Activated T-helper 2 cell treated with anti-CD3 and anti-CD28 coated beads, Interferon-gamma antibody, Interleukin-2, Interleukin-4, amounts not matched to agents 10 μg/mL and 5 μg/mL and 100 μg/mL, durations not matched to agents 14 hours and 24 hours and 36 hours (primary cell): ENCODE data around the gene CDH13. TPM values are rescaled to one million over a fixed set of nuclear protein-coding genes. Genes with fewer than 3 reads are reported as not detected.

Source experiments
- DNase-seq: peaks from one replicate; pipeline ENCODE4 v3.0.0; 2021; ENCODE audit warnings: low spot score
- H3K27ac Mint-ChIP-seq: one replicate; pipeline ENCODE4 v1.8.0; 2021; ENCODE audit warnings: mixed read lengths
- H3K27me3 Mint-ChIP-seq: one replicate; pipeline ENCODE4 v1.8.0; 2021; ENCODE audit warnings: low read depth, mixed read lengths
- H3K36me3 Mint-ChIP-seq: one replicate; pipeline ENCODE4 v1.8.0; 2021; ENCODE audit warnings: low read depth, mixed read lengths
- H3K4me1 Mint-ChIP-seq: one replicate; pipeline ENCODE4 v1.8.0; 2021; ENCODE audit warnings: low read depth, mixed read lengths
- H3K4me3 Mint-ChIP-seq: one replicate; pipeline ENCODE4 v1.8.0; 2021; ENCODE audit warnings: low read depth, mild to moderate bottlenecking, moderate library complexity, mixed read lengths
- H3K9me3 Mint-ChIP-seq: one replicate; pipeline ENCODE4 v1.8.0; 2021; ENCODE audit warnings: mixed read lengths
- intact Hi-C: fragments of 100-400 bp; cut with micrococcal nuclease; formaldehyde crosslinking; loops from one replicate; pipeline ENCODE4 v1.15.1; 2023
- total RNA-seq: library from RNA; stranded (reverse); gene quantifications from 2 replicates; pipeline ENCODE4 v1.2.3, GENCODE V29; 2022

Gene CDH13
- total RNA-seq, 1 donor from 2014 or later, result not detected

DNA sequence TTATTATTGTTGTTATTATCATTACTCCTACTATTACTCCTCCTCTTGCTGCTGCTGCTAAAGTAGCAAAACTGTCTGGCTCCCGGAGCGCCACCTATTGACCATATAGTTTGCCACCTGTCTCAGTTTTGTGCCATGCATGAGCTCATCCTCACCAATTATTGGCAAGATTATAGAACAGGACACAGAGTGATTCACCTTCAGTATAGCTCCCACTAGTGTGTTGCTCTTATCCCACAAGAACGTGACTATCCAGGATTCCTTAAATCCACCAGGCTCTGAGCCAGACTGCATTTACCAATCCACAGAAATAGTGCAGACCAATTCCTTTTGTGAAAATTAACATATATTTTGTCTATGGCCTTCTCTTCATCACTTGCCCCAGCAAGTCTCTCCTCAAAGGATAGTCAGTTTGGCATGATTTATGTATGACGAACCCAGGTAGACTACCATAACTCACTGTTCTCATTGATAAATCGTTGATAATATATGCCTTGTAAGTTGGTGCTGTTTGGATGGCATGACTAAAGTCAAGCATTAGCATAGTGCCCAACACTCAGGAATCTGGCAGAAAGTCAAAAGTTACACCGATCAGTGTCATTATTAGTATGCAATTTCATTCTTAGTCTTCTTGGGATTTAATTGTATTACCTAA, 775.5 kb downstream of the CDH13 start:
- no peaks in the 10 kb centered on the region for H3K36me3 Mint-ChIP-seq
- no peak overlapping the region for H3K27ac Mint-ChIP-seq
- H3K4me1 Mint-ChIP-seq, result no peaks in the 10 kb centered on the region
- intact Hi-C loops, result no loop called here
- H3K9me3 Mint-ChIP-seq, result peaks cover 7% of the 10 kb centered on the region
- H3K4me3 Mint-ChIP-seq, result no peak overlapping the region
- DNase-seq, result no peak
- H3K27me3 Mint-ChIP-seq, result no peaks in the 10 kb centered on the region

DNA sequence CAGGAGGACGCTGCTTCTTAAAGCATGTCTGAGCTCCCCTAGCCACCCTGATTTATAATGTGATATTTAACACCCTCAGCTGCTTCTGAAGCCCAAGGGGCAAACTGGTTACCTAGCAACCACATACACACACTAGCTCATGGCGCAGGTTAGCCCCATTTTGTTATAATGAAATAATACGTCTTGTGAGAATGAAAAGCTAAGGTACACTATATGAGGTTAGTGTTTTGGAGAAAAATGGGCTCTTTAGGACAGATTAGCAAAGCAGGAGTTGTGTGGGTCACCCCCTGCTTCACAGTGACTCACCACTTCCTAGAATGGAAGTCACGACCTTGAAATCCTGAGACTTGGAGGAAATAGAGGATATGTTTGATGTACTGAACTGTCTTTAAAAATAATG, 776.2 kb downstream of the CDH13 start:
- H3K4me3 Mint-ChIP-seq, result no peak overlapping the region

DNA sequence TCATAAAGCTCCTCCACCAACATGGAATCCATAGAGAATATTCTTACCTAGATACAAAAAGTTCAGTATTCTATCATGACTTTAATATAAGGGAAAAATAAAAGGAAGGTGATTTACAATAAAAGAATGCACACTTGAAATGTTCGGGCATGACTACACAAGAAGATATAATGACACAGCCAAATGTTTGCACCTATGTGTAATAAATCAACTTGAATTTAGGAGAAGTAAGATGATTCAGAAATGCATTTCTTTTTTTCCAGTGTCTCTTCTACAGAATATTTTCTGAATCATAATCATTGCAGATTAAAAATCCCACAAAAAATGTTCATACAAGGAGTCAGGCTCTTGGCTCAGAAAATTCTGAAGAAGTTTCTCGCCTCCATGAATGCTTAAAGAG, 777.0 kb downstream of the CDH13 start:
- no peak overlapping the region for H3K27ac Mint-ChIP-seq
- no peaks in the 10 kb centered on the region for H3K4me1 Mint-ChIP-seq
- no peaks in the 10 kb centered on the region for H3K36me3 Mint-ChIP-seq
- H3K9me3 Mint-ChIP-seq, result peaks cover 7% of the 10 kb centered on the region
- H3K27me3 Mint-ChIP-seq, result no peaks in the 10 kb centered on the region
- intact Hi-C loops, result no loop called here
- DNase-seq, result no peak
- no peak overlapping the region for H3K4me3 Mint-ChIP-seq

More for the DNA sequence above, 776.2 kb downstream of the CDH13 start:
- Mint-ChIP-seq H3K27me3 (no peaks in the 10 kb centered on the region), H3K4me1 (no peaks in the 10 kb centered on the region), H3K9me3 (peaks cover 7% of the 10 kb centered on the region), H3K36me3 (no peaks in the 10 kb centered on the region), H3K27ac (no peak overlapping the region)
- intact Hi-C loops, result no loop called here
- no peak for DNase-seq

DNA sequence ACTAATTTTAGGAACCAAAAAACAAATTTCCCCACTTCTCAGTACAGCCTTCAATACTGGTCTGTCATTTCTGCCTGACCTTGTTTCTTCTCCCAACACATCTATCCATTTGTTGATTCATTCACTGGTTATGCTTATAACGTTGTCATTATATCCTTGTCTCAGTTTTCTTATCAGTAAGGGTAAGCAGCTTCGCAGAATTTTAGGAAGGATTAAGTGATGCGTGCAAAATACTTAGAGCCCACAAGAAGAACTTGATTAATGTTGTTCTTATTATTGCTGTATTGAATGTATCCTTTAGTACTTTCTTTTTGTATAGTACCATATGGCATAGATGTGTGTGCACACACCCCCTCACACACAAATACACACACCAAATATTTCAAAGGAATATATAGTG, 777.5 kb downstream of the CDH13 start:
- Mint-ChIP-seq H3K9me3 (peaks cover 7% of the 10 kb centered on the region), H3K4me3 (no peak overlapping the region), H3K27me3 (no peaks in the 10 kb centered on the region), H3K27ac (no peak overlapping the region), H3K36me3 (no peaks in the 10 kb centered on the region), H3K4me1 (no peaks in the 10 kb centered on the region)
- DNase-seq, result no peak
- intact Hi-C loops, result no loop called here

DNA sequence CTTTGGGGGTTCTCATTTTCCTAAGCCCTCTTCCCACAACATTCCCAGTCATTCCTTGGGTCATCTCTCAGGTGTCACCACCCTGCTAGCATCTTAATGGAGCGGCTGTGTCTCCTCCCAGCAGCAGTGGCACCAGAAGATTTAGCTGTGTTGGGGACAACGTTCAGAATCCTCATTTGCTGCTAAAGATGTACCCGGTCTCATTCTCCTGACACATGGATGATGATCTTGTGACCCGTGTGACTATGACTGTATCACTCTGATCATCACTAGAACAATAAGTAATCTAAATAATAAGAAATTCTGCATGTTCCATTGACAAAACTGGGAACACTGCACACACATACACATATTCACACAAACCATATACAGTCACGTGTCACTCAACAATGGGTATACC, 781.2 kb downstream of the CDH13 start:
- no peaks in the 10 kb centered on the region for H3K4me1 Mint-ChIP-seq
- H3K9me3 Mint-ChIP-seq, result no peaks in the 10 kb centered on the region
- intact Hi-C loops, result no loop called here
- no peak overlapping the region for H3K4me3 Mint-ChIP-seq
- no peak for DNase-seq
- no peaks in the 10 kb centered on the region for H3K36me3 Mint-ChIP-seq
- no peaks in the 10 kb centered on the region for H3K27me3 Mint-ChIP-seq
- no peak overlapping the region for H3K27ac Mint-ChIP-seq

DNA sequence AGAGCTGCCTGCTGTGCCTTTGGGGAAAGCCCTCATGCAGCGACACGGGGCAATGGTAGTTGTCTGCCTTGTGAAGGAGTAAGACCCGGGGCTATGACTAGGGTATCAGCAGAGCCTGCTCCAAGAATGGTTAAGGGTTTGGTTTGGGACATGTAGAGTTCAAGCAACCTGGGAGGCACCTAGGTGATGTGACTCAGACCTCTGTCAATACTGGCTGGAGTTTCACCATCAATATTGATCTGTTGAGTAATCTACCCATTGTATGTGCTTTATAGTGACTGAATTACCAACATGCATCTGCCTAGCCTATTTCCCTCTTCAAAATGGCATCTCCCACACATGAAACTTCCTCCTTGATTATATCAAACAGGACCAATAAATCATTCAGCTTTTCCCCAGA, 782.6 kb downstream of the CDH13 start:
- intact Hi-C loops, result no loop called here
- no peaks in the 10 kb centered on the region for H3K27me3 Mint-ChIP-seq

DNA sequence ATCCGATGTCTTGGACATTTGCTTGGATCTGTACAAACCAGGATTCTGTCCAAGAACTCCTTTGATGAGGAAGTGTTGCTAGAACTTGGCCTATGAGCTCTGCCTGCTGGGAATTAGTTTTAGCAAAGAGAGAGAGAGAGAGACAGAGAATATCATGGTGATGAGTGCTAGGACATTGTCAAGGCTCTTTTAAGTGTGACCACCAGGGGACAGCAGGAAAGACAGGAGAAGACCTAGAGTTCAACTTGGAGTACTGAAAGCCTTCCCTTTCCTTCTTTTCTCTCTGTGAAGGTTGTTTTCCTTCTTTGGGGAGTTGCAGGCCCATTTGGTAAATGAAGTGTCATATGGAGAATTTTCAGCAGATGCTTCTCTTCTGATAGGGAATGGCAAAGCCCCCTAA, 791.8 kb downstream of the CDH13 start:
- H3K27me3 Mint-ChIP-seq, result no peaks in the 10 kb centered on the region
- H3K4me3 Mint-ChIP-seq, result no peak overlapping the region
- intact Hi-C loops, result no loop called here
- no peaks in the 10 kb centered on the region for H3K36me3 Mint-ChIP-seq
- no peak overlapping the region for H3K27ac Mint-ChIP-seq
- H3K4me1 Mint-ChIP-seq, result no peaks in the 10 kb centered on the region
- no peaks in the 10 kb centered on the region for H3K9me3 Mint-ChIP-seq
- no peak for DNase-seq

More for the DNA sequence above, 782.6 kb downstream of the CDH13 start:
- DNase-seq, result no peak
- H3K9me3 Mint-ChIP-seq, result no peaks in the 10 kb centered on the region
- no peak overlapping the region for H3K27ac Mint-ChIP-seq
- no peaks in the 10 kb centered on the region for H3K36me3 Mint-ChIP-seq
- no peaks in the 10 kb centered on the region for H3K4me1 Mint-ChIP-seq
- no peak overlapping the region for H3K4me3 Mint-ChIP-seq

DNA sequence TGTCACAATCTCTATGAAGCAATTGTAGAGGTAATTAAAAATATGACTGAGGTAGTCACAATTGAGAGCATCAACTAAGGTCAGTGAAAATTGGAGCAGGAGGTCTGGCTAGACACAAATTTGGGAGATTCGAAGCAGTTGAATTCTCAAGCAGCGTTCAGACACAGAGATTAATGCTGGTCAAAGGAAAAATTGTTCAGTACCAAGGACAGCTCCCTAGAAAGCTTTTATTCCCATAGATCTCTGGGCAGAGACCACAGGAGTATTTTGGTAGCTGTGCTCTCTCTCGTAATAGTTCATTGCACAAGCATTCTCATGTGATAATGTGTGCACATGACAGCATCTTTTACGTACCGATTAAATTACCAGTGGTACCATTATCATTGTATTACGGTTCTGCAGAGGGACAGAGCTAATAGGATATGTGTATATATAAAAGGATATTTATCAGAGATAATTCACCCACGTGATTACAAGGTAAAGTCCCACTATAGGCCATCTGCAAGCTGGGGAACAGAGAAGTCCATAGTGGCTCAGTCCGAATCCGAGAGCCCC, 793.5 kb downstream of the CDH13 start:
- Mint-ChIP-seq H3K36me3 (no peaks in the 10 kb centered on the region), H3K27ac (no peak overlapping the region), H3K9me3 (no peaks in the 10 kb centered on the region), H3K4me3 (no peak overlapping the region), H3K27me3 (no peaks in the 10 kb centered on the region), H3K4me1 (no peaks in the 10 kb centered on the region)
- intact Hi-C loops, result no loop called here
- DNase-seq, result no peak

DNA sequence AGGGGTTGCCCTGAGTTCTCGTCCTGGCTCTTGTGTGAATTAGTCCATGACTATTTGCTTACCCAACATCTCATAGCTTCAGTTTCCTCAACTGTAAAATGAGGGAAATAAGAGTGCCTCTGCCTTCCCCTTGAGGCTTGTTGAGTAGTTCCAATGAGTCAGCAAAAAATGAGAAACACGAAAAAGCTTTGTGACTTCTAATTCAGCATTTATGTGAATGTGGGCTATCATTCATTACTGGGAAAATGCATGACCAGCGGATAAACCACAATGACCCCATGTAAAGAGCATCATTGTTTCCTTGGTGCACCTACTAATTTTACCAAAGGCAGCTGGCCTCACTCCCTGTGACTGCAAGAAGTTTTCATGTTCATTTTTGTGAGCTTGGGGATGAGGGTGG, 806.4 kb downstream of the CDH13 start:
- intact Hi-C loops, result no loop called here
- no peaks in the 10 kb centered on the region for H3K36me3 Mint-ChIP-seq
- H3K27me3 Mint-ChIP-seq, result no peaks in the 10 kb centered on the region
- no peak for DNase-seq
- peaks cover 4% of the 10 kb centered on the region for H3K9me3 Mint-ChIP-seq
- no peak overlapping the region for H3K27ac Mint-ChIP-seq
- H3K4me3 Mint-ChIP-seq, result no peak overlapping the region
- H3K4me1 Mint-ChIP-seq, result no peaks in the 10 kb centered on the region

DNA sequence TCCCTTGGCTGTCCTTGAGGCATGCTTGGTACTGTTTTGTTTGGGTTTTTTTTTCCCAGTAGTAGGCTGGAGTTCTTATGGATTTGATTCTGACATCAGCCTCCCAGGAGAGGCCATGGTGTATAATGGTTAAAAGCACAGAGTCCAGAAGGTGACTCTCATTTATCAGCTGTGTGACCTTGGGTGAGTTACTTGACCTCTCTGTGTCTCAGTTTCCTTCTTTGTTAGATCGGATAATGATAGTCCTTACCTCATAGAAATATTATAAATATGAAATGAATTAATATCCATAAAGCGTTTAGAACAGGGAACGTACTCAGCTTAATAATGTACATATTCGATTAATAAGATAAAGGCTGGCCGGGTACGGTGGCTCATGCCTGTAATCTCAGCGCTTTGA, 810.3 kb downstream of the CDH13 start:
- Mint-ChIP-seq H3K36me3 (no peaks in the 10 kb centered on the region), H3K9me3 (no peaks in the 10 kb centered on the region), H3K27ac (no peak overlapping the region), H3K27me3 (no peaks in the 10 kb centered on the region), H3K4me1 (no peaks in the 10 kb centered on the region), H3K4me3 (no peak overlapping the region)
- intact Hi-C loops, result no loop called here
- no peak for DNase-seq

DNA sequence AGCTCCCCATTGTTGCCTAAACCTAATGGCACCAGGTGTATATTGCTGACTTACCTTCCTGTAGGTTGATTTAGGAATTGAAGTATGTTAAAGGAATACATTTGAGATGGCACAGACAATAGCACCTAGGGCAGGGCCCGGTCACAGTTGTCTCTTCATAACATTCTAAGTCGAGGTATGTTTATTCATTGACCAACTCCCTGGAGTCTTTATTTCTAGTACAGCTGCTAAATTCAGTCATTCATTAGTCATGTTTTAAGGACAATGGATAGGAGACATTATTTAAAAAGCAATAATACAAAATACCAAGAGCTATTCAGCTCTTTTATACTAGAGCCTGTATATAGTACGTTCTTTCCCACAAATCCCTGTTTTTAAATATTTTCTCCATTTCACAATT, 811.6 kb downstream of the CDH13 start:
- no peaks in the 10 kb centered on the region for H3K27me3 Mint-ChIP-seq

DNA sequence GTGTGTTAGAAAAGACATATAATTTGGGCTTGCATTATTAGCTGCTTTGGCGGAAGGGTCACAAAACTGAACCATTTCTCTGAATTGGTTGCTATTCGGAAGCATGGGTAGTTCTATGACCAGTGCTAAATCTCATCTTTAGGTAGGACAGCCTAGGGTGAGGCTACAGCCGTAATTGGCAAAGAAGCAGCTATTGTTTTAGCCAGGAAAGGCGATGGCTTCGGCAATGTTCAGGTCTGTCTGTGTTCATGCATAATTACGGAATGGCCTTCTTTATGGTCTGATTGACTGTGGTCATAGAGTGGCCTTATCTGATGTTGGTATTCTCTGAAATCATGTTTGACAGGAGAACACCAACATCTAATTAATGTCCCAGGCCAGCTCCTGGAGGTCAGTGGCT, 812.6 kb downstream of the CDH13 start:
- Mint-ChIP-seq H3K4me1 (no peaks in the 10 kb centered on the region), H3K27ac (no peak overlapping the region), H3K4me3 (no peak overlapping the region), H3K27me3 (no peaks in the 10 kb centered on the region), H3K36me3 (no peaks in the 10 kb centered on the region), H3K9me3 (no peaks in the 10 kb centered on the region)
- intact Hi-C loops, result no loop called here
- no peak for DNase-seq

More for the DNA sequence above, 811.6 kb downstream of the CDH13 start:
- no peak for DNase-seq
- no peaks in the 10 kb centered on the region for H3K36me3 Mint-ChIP-seq
- H3K4me3 Mint-ChIP-seq, result no peak overlapping the region
- H3K9me3 Mint-ChIP-seq, result no peaks in the 10 kb centered on the region
- intact Hi-C loops, result no loop called here
- no peak overlapping the region for H3K27ac Mint-ChIP-seq
- no peaks in the 10 kb centered on the region for H3K4me1 Mint-ChIP-seq

DNA sequence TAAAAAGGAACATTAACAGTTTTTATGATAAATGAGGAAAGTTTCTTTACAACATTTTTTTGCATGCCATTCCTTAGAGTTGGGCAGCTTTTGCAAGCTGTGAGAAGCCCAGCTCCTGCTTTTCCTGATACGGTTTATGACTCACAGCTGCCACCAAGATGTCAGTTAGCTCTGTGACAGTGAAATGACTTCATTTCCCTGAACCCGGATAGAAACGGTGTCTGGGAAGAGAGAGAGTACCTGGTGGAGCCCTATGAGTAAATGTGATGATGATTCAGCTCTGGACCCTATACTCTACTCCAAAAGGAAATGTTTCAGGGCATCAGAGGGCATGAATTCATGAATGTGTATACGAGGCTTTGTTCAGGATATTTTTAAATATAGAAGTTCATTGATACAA, 814.7 kb downstream of the CDH13 start:
- Mint-ChIP-seq H3K4me1 (no peaks in the 10 kb centered on the region), H3K4me3 (no peak overlapping the region), H3K27me3 (no peaks in the 10 kb centered on the region), H3K27ac (no peak overlapping the region), H3K9me3 (no peaks in the 10 kb centered on the region), H3K36me3 (no peaks in the 10 kb centered on the region)
- DNase-seq, result no peak
- intact Hi-C loops, result no loop called here

DNA sequence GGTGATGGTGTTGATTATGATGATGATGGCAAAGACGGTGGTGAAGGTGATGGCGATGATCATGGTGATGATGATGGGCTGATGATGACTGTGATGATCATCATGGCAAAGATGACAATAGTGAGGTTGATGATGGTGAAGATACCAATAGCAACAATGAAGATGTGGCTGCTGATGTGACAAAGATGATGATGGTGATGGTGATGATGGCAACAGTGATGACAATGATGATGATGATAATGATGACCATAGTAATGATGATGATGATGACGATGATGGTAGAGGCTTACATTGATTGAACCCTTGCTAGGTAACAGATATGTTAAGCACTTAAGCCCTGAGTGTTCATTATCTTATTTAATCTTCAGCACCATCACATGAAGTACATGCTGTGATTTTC, 817.2 kb downstream of the CDH13 start:
- Mint-ChIP-seq H3K4me1 (no peaks in the 10 kb centered on the region), H3K4me3 (no peak overlapping the region), H3K9me3 (no peaks in the 10 kb centered on the region), H3K27ac (no peak overlapping the region), H3K36me3 (no peaks in the 10 kb centered on the region), H3K27me3 (no peaks in the 10 kb centered on the region)
- DNase-seq, result no peak
- intact Hi-C loops, result no loop called here
